GM18499 (cell line): Measurements from ENCODE around the gene ZDHHC21.

Experiments
- ATAC-seq: cut with Tn5 transposase; IDR thresholded peaks from one replicate; pipeline ENCODE4 v1.9.1; 2021; ENCODE audit warnings: moderate number of reproducible peaks; ENCODE audit not compliant: insufficient read depth, unreplicated experiment

The ZDHHC21 gene

GRCh38 chr9:14633148-14633547 is 60.1 kb downstream of the ZDHHC21 start:
- ATAC-seq, result no peak

DNA sequence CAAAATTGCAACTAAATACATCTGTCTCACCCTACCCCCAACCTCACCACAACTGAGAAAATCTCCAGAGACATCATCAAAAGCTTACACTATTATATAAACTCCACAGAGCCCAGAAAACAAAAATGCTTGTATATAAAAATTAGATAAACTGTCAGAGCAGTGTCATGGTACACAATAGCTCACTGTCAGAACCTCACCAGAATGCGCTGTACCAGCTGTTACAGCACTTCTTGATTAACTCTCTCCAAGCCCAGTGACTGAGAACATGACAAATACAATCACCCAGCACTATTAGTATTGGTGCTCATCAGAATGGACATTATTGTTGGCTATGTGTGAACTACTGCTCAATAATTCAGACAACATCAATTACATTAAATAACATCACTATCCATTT is 65.7 kb downstream of the ZDHHC21 start:
- no peak for ATAC-seq

- no peak for ATAC-seq
Measured at GRCh38 chr9:14618836-14619420, 74.3 kb downstream of the ZDHHC21 start.

DNA sequence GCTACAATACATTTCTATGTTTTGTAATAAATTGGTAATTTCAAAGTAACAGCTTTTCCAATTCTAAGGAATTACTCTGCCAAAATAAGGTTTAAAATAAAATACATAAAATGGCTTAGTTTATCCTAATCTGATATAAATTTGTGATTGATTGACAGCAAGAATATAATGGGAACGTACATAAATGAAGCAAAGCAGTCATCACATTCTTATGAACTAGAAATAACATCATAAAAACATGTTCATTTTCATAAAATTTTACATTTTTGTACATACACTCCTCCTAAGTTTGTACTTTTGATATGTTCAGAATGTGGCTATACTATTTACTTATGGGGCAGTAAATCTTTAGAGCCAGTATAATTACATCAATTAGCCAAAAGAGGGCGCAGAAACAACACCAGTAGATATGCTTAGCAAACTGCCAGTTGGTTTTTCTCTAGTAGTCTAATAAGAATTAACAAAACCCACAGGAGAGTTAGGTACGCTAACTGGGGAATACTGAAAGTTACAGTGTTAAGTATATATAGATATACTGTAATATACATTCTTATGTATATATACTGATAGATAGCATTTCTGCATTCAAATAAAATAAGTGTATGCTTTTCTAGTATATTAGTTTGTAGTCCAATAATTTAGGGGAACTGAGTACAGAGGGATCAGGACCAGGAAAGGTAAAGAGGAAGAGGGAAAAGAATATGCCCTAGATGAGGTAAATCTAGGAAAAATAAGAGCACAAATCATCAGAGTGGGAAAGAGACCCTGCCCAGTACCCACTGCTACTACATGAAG is 76.8 kb downstream of the ZDHHC21 start:
- peak; percentile 85 for ATAC-seq

GRCh38 chr9:14608540-14608939 is 84.7 kb downstream of the ZDHHC21 start:
- ATAC-seq, result no peak

- ATAC-seq, result no peak
Measured at GRCh38 chr9:14597171-14597799, 95.9 kb downstream of the ZDHHC21 start.

DNA sequence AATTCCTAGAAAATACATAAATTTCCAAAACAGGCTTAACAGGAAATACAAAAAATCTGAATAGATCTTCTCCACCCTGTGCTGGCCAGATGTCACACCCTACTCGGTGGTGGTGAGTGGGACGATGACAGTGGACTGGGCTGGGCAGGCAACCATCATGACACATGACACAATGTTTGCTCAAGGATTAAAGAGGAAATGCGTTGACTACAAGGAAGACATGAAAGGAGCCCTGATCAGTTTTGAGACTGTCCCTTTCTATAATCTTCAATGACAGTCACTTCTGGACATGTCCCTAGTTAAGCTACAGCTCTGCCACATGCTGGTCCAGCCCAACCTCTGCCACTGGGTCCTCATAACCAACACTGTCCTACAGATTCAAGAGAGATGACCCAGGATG is 99.8 kb downstream of the ZDHHC21 start:
- ATAC-seq, result no peak

DNA sequence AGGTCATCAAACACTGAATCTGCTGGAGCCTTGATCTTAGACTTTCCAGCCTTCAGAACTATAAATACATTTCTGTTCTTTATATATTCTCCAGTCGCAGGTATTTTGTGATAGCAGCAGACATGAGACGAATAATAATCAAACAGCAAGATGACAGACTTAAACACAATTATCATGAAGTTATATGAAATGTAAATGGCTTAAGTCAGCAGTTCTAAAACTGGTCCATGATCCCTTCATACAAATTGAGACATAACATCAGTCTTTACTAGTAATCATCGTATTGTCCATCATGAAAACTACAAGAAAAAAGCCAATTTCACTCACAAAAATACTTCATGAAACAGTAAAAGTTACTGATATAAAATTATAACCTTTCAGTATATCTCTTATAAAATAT is 101.8 kb downstream of the ZDHHC21 start:
- ATAC-seq, result no peak

- ATAC-seq, result peak; percentile 99
Measured at GRCh38 chr9:14585730-14586473, 107.3 kb downstream of the ZDHHC21 start.

DNA sequence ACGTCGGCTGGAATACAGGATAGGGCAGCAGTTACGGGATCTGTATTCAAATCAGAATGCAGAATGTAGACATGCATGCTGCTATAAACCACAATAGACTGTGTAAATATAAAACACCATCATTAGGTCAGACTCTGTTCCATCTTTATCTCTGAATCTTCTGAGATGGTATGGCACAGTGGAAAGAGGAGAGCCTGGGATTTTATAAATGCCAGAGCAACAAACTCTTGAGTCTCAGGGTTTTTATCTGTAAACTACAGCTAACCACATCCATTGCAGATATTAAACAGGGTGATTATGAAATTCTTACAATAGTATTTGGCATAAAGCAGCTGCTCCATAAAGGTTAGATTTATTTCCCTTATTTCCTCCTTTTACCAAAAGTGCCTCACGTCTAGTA is 108.7 kb downstream of the ZDHHC21 start:
- no peak for ATAC-seq

- ATAC-seq, result no peak
Measured at GRCh38 chr9:14578030-14578429, 115.2 kb downstream of the ZDHHC21 start.

- ATAC-seq, result no peak
Measured at GRCh38 chr9:14574173-14574572, 119.1 kb downstream of the ZDHHC21 start.

DNA sequence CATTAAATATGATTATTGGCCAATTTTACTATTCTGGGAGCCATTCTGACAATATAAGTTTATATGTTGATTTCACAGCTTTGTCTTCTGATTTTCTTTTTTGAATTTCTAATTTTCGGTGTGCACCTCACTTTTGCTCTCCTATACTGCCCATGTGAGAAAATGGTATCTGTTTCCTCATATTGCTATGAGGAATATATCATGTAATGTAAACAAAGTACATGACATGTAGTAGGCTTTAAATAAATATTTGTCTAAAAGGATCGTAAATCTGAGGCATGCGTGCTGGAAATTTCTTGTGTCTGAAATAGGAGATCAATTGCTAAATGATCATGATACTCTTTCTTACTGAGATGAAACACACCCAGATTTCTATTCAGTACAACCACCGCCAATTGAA is 119.9 kb downstream of the ZDHHC21 start:
- no peak for ATAC-seq

GRCh38 chr9:14565352-14566016 is 127.7 kb downstream of the ZDHHC21 start:
- ATAC-seq, result no peak

DNA sequence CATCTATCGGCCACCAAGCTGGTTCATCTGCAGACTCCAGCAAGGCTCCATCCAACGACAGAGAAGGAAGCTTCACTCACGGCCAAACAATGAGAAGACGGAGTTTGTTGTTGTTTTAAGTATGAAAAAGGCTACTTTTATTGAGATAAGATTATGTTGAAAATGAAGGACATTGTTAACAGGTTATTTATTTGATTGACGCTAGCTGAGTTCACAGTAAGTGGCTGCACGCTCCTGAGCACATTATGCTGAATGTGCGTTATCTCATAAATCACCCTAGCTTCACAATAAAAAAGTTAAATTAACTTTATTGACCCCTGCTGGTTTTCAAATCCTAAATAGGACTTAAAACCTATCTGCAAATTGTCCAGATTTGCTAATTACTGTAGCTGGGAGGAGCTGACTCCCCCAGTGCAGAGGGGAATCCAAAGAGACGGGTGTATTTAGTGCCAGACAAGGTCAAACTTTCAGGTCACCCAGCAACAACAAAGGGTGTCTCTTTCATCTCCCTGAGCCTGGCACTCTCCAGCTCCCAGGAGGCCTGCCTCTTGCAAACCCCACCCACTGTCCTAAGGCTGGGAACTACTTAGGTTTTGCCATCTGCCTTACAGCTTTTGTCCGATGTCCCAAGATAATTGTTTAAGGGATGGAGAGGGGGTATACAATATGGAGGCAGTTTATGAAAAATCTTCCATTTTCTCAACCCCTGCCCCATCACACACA is 129.2 kb downstream of the ZDHHC21 start:
- ATAC-seq, result no peak

- ATAC-seq, result no peak
Measured at GRCh38 chr9:14561929-14562405, 131.3 kb downstream of the ZDHHC21 start.
